ENCODE data around the gene ADARB2. TPM values are rescaled to one million over a fixed set of nuclear protein-coding genes. Genes with fewer than 3 reads are reported as not detected.

The ADARB2 gene
- total RNA-seq, 3 donors from 2014 or later (not counting 1 experiment from before 2014, with no cell fraction given): 0.27 to 0.78 (median 0.40) TPM

GRCh38 chr10:1142596-1142995 lies 594.7 kb downstream of the ADARB2 start:
- Histone ChIP-seq H3K4me3 (ENCODE audit: low read length) (no peak overlapping the region), H3K27ac (ENCODE audit: low read length) (no peak overlapping the region), H3K36me3 (ENCODE audit: control insufficient read depth, insufficient read depth, low read length) (no peaks in the 10 kb centered on the region), H3K4me1 (ENCODE audit: control insufficient read depth, insufficient read depth, low read length) (no peaks in the 10 kb centered on the region), H3K27me3 (ENCODE audit: control insufficient read depth, insufficient read depth, low read length) (no peaks in the 10 kb centered on the region), H3K9me3 (ENCODE audit: control insufficient read depth, insufficient read depth, low read length) (peaks cover 4% of the 10 kb centered on the region)
- no peak for ATAC-seq
- peaks cover 5 to 14% of the 10 kb centered on the region in 2 donors for H3K9me3 Mint-ChIP-seq
- no peak overlapping the region for H3K4me3 Mint-ChIP-seq
- peaks cover 24 to 74% of the 10 kb centered on the region in 2 donors for H3K27me3 Mint-ChIP-seq (ENCODE audit: low read depth in 2 of 2)
- peak in 1 of 2 donors; percentile 18 for DNase-seq
- H3K36me3 Mint-ChIP-seq: peaks cover 30% of the 10 kb centered on the region
- TF ChIP-seq, protein P1, sequence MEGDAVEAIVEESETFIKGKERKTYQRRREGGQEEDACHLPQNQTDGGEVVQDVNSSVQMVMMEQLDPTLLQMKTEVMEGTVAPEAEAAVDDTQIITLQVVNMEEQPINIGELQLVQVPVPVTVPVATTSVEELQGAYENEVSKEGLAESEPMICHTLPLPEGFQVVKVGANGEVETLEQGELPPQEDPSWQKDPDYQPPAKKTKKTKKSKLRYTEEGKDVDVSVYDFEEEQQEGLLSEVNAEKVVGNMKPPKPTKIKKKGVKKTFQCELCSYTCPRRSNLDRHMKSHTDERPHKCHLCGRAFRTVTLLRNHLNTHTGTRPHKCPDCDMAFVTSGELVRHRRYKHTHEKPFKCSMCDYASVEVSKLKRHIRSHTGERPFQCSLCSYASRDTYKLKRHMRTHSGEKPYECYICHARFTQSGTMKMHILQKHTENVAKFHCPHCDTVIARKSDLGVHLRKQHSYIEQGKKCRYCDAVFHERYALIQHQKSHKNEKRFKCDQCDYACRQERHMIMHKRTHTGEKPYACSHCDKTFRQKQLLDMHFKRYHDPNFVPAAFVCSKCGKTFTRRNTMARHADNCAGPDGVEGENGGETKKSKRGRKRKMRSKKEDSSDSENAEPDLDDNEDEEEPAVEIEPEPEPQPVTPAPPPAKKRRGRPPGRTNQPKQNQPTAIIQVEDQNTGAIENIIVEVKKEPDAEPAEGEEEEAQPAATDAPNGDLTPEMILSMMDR (IDR thresholded peaks at IDR 0.05): no peak
- 54% methylated on average over 3 of the region's 3 CpGs for WGBS (ENCODE audit: insufficient coverage)
- intact Hi-C loops (cut with micrococcal nuclease): no loop called here
- H3K4me1 Mint-ChIP-seq: no peaks in the 10 kb centered on the region
- no peak overlapping the region for H3K27ac Mint-ChIP-seq

DNA sequence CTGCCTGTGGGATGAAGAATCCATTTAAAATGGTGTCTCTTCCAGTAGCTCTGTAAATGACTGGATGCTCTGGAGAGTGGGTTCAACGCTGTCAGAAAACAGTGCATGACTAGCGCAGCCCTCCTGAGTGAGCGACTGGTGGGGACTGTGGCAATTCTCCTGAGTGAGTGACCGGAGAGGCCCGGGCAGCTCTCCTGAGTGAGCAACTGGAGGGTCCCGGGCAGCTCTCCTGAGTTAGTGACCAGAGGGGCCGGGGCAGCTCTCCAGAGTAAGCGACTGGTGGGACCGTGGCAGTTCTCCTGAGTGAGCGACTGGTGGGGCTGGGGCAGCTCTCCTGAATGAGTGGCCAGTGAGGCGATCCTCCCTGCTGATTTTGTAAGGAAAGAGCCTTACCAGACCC lies 595.6 kb downstream of the ADARB2 start:
- H3K27me3 Mint-ChIP-seq (ENCODE audit: low read depth in 2 of 2): peaks cover 22 to 68% of the 10 kb centered on the region in 2 donors
- H3K36me3 Mint-ChIP-seq: peaks cover 23% of the 10 kb centered on the region
- no peak overlapping the region for H3K4me3 Mint-ChIP-seq
- Histone ChIP-seq H3K4me3 (ENCODE audit: low read length) (no peak overlapping the region), H3K4me1 (ENCODE audit: control insufficient read depth, insufficient read depth, low read length) (no peaks in the 10 kb centered on the region), H3K27me3 (ENCODE audit: control insufficient read depth, insufficient read depth, low read length) (no peaks in the 10 kb centered on the region), H3K36me3 (ENCODE audit: control insufficient read depth, insufficient read depth, low read length) (no peaks in the 10 kb centered on the region), H3K9me3 (ENCODE audit: control insufficient read depth, insufficient read depth, low read length) (no peaks in the 10 kb centered on the region), H3K27ac (ENCODE audit: low read length) (no peak overlapping the region)
- H3K4me1 Mint-ChIP-seq: no peaks in the 10 kb centered on the region
- intact Hi-C loops (cut with micrococcal nuclease): no loop called here
- DNase-seq (no peak), ATAC-seq (no peak)
- WGBS (ENCODE audit: insufficient coverage): 91% methylated on average over 11 of the region's 11 CpGs
- peaks cover 5 to 14% of the 10 kb centered on the region in 2 donors for H3K9me3 Mint-ChIP-seq
- TF ChIP-seq, protein P1 (IDR thresholded peaks at IDR 0.05): no peak
- H3K27ac Mint-ChIP-seq: no peak overlapping the region

GRCh38 chr10:1141261-1141660 lies 596.1 kb downstream of the ADARB2 start:
- Histone ChIP-seq H3K9me3 (ENCODE audit: control insufficient read depth, insufficient read depth, low read length) (no peaks in the 10 kb centered on the region), H3K4me3 (ENCODE audit: low read length) (no peak overlapping the region), H3K27ac (ENCODE audit: low read length) (no peak overlapping the region), H3K4me1 (ENCODE audit: control insufficient read depth, insufficient read depth, low read length) (no peaks in the 10 kb centered on the region), H3K36me3 (ENCODE audit: control insufficient read depth, insufficient read depth, low read length) (no peaks in the 10 kb centered on the region), H3K27me3 (ENCODE audit: control insufficient read depth, insufficient read depth, low read length) (no peaks in the 10 kb centered on the region)
- DNase-seq (no peak), ATAC-seq (no peak)
- peaks cover 22 to 64% of the 10 kb centered on the region in 2 donors for H3K27me3 Mint-ChIP-seq (ENCODE audit: low read depth in 2 of 2)
- H3K4me1 Mint-ChIP-seq: no peaks in the 10 kb centered on the region
- no peak overlapping the region for H3K4me3 Mint-ChIP-seq
- TF ChIP-seq, protein P1 (IDR thresholded peaks at IDR 0.05): no peak
- H3K27ac Mint-ChIP-seq: no peak overlapping the region
- intact Hi-C loops (cut with micrococcal nuclease): no loop called here
- H3K9me3 Mint-ChIP-seq: peaks cover 5 to 14% of the 10 kb centered on the region in 2 donors
- 63% methylated on average over 7 of the region's 7 CpGs for WGBS (ENCODE audit: insufficient coverage)
- H3K36me3 Mint-ChIP-seq: peaks cover 19% of the 10 kb centered on the region

DNA sequence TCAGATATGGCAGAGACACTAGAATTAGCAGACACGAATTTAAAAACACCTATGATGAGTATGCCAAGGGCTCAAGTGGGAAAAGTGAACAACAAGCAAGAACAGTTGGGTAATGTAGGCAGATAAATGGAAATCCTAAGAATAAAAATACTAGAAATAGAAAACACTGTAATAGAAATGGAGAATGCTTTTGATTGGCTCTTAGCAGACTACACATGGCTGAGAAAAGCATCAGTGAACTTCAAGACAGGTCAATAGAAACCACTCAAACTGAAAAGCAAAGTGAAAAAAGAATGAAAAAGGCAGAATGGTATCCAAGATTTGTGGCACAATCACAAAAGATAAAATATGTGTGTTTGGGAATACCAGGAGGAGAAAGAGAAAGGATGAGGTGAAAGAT lies 598.8 kb downstream of the ADARB2 start:
- no peak overlapping the region for H3K4me3 ChIP-seq (ENCODE audit: low read length)
- no peak for ATAC-seq
- H3K9me3 Mint-ChIP-seq: peaks cover 5 to 8% of the 10 kb centered on the region in 2 donors
- H3K9me3 ChIP-seq (ENCODE audit: control insufficient read depth, insufficient read depth, low read length): no peaks in the 10 kb centered on the region
- H3K4me3 Mint-ChIP-seq: no peak overlapping the region
- TF ChIP-seq, protein P1 (IDR thresholded peaks at IDR 0.05): no peak
- no peak overlapping the region for H3K27ac ChIP-seq (ENCODE audit: low read length)
- peaks cover 13% of the 10 kb centered on the region for H3K36me3 Mint-ChIP-seq
- H3K36me3 ChIP-seq (ENCODE audit: control insufficient read depth, insufficient read depth, low read length): no peaks in the 10 kb centered on the region
- peaks cover 20% of the 10 kb centered on the region in 2 donors for H3K4me1 Mint-ChIP-seq
- intact Hi-C loops (cut with micrococcal nuclease): no loop called here
- H3K27ac Mint-ChIP-seq: no peak overlapping the region
- H3K4me1 ChIP-seq (ENCODE audit: control insufficient read depth, insufficient read depth, low read length): peaks cover 8% of the 10 kb centered on the region
- H3K27me3 ChIP-seq (ENCODE audit: control insufficient read depth, insufficient read depth, low read length): no peaks in the 10 kb centered on the region
- no peak for DNase-seq
- WGBS (ENCODE audit: insufficient coverage): 100% methylated on average over 1 of the region's 1 CpG
- H3K27me3 Mint-ChIP-seq (ENCODE audit: low read depth in 2 of 2): peaks cover 13 to 42% of the 10 kb centered on the region in 2 donors
